MV-4-11 (cell line): ENCODE measurements around the gene KLHL29.

Experiments
- DNase-seq: peaks from one replicate; lab custom pipeline; 2025; lab: John Stamatoyannopoulos, UW

The KLHL29 gene

GRCh38 chr2:23399674-23400261 is 14.8 kb downstream of the KLHL29 start:
- peak; percentile 58 for DNase-seq

GRCh38 chr2:23400703-23401102 is 15.7 kb downstream of the KLHL29 start:
- DNase-seq = no peak

DNA sequence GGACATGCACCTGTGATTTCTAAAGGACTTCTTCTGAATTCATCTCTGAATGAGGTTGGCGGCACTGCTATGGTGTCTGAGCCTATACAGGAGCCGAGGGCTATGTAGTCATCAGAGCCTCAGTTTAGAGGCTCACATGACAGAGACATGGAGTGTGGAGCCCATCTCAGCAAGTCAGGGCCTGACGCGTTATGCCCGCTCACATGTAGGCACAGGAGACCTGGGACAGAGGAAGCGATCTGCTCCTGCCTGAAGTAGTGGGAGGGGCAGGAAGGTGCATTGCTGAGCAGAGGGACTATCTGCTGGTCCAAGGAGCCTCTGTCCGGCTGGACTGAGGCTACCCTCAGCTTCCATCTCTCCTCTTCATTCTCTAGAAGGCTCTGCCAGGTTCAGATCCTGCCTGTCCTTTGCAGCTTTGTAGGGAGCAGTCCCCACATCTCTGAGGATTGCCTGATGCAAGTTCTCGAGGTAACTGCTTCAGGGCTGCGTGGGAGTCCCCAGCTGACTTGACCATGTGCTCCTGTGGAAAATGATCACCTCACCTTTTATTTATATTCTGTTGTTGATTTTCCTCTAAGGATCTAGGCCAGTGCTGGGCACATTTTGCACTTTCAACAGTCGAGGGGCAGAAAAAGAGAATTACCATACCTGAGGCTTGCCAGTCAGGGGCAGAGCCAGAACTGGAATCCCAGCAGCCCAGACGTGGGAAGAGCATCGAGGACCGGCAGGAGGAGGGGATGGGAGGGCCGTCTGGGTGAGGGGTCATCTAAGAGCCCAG is 16.6 kb downstream of the KLHL29 start:
- no peak for DNase-seq

- DNase-seq = no peak
These were observed 17.3 kb downstream of the KLHL29 start for GRCh38 chr2:23402205-23402740.

DNA sequence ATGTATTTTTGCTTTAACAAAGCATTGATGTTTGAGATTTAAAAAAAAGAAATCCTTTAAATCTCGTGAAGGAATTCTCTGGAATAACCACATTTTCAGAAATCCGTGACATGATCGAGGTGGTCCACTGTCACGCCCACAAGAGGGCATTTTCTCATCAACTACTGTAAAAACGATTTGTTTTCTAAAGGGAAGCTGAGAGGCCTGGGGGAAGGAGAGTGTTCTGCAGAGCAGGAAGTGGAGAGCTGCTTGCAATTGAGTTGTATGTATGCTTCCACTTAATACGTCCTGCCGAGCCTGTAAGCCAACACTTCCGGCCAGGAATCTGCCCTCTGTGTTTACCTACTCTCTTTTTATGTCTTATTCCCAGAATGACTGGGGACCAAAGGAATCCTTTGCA is 19.4 kb downstream of the KLHL29 start:
- DNase-seq = peak; percentile 77

GRCh38 chr2:23409248-23409647 is 24.3 kb downstream of the KLHL29 start:
- no peak for DNase-seq

DNA sequence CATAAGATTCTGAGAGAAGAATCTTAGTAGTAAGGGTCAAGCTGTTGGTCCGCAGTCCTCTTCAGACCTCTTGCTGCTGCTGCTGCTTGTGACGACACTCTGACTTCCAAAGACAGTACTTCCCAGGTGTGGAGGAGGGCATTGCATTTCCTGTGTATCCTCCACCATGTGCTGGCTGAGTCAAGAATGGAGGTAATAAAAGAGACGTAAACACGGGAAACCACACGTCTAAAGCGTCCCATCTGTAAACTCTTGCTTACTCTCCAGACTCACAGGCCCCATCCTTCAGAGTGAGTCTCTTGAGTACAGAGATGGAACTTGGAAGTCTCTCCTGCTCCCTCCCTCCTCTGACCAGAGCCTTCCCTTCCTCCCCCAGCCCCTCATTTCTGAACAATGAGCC is 25.6 kb downstream of the KLHL29 start:
- no peak for DNase-seq

GRCh38 chr2:23411752-23412431 is 26.9 kb downstream of the KLHL29 start:
- no peak for DNase-seq

- no peak for DNase-seq
These were observed 27.7 kb downstream of the KLHL29 start for GRCh38 chr2:23412556-23413155.

GRCh38 chr2:23413641-23414040 is 28.7 kb downstream of the KLHL29 start:
- no peak for DNase-seq

DNA sequence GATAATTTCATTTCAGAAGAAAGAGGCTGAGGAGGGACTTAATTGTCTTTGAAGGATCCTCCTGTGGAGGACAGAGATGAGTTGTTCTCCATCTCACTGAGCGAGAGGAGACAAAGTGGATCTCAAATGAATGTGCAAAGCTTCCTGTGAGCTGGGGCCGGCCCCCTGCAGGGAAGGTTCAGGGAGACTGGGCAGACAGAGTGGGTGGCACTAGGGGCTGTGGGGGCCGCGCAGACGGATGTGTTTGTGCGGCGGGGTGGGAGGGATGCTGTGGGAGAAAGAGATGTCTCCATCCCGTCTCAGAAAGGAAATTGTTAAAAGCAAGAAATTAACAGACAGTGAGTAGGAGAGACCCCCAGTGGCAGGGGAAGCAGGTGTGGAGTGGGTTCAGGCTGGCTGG is 29.1 kb downstream of the KLHL29 start:
- DNase-seq = no peak

- DNase-seq = no peak
These were observed 29.9 kb downstream of the KLHL29 start for GRCh38 chr2:23414871-23415270.

DNA sequence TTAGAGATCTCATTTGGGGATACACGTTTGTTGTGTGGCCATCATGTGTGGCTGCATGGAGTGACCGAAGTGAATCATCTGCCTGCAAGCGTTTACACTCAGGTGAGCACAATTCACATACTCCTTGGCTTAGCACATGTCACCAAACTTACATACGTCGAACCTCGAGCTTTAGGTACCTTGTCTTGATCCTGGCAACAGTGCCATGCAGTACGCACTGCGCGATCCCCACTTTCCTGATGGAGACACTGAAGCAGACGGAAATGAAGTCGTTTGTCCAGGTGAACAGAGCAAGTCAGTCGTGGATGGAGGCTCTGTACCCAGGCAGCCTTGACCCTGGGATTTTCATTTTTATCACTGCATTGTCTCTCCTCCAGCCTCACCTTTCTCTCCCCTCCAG is 32.3 kb downstream of the KLHL29 start:
- DNase-seq = no peak

DNA sequence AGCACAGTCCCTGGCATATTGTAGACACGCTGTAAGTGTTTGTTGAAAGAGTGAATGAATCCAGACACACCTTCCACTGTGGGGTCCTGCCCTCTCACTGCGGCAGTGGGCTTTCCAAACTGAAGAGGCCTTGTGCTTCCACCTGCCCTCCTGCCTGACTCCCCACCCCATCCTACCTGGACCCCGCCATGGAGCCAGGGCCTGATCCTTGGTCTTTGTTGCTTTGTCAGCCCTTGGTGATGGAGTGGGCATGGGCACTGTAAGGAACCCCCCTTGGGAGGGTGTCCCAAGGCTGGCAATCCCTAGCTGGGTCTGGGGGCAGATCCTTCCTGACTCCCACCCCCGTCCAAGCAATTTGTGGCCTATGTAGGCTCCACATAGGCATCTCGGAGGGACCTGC is 33.1 kb downstream of the KLHL29 start:
- no peak for DNase-seq

GRCh38 chr2:23418461-23418911 is 33.5 kb downstream of the KLHL29 start:
- peak; percentile 45 for DNase-seq

DNA sequence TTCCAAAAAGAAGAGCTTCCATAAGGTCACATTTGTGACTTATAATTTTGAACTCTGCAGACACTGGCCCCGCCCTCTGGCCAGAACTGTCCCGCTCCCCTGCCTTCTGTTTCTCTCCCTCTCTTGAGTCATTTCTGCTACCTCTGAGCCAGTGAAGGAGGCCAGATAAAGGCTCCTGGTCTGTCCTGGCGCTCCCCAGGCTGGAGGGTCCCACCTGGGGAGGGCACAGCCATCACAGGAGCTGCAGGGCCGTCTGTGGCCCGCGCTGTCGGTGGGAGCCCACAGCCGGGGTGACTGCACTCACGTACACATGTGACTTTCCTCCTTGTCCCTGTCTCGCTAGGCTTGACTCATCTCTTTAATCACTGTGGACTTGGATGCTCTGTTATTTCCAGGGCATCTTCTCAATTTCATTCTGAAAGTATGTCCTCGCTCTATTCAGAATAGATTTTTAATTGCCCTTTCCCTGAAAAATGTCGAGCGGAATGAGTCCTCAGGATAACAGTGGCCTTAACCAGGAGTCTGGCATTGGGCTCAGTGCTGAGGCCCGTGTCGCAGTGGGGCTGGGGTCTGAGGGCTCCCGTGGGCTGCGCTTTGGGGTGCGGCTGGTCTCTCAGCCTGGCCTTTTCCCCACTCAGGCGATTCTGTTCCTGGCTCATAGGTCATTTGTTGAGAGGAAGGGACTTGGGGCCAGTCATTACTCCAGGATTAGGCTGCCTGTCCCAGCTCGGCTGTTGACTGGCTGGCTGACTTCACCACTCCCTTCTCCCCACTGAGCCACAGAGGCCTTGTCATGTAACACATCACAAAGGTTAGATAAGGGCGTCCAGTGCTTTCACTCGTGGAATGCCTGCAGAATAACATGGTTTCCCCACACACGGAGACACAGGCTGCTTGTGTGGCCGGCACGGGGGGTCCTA is 34.5 kb downstream of the KLHL29 start:
- DNase-seq = no peak

DNA sequence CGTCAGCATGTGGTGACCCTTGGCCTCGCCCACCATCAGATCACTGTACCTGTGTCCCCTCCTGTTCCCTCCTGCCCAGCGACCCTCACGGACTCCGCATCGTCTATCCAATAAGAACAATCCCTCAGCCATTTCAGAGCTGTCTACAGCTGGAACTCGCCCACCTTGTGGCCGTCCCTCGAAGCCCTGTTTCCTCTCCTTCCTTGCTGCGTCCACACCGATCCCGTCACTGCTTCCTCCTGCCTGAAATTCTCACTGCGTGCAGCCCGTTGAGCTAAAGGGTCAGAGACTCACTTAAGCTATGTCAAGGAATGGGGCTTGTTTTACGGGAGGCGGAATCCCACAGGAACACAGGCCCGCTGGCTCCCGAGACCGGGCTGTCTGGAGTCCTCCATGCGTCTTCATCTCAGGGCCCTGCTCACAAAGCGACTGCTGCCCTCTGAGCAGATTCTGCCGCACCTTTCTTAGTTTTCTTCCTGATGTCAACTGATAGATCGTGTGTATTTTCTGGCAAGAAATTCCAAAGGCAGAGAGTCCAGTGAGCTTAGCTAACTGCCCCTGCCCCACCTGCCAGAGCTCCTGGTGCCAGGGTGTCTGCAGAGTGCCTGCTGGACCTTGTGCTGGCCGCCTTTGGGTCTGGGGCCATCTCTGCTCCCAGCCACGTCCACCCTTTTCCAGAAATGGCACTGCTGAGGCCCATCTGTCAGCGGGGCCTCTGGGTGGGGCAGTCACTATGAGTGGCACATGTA is 35.3 kb downstream of the KLHL29 start:
- no peak for DNase-seq

DNA sequence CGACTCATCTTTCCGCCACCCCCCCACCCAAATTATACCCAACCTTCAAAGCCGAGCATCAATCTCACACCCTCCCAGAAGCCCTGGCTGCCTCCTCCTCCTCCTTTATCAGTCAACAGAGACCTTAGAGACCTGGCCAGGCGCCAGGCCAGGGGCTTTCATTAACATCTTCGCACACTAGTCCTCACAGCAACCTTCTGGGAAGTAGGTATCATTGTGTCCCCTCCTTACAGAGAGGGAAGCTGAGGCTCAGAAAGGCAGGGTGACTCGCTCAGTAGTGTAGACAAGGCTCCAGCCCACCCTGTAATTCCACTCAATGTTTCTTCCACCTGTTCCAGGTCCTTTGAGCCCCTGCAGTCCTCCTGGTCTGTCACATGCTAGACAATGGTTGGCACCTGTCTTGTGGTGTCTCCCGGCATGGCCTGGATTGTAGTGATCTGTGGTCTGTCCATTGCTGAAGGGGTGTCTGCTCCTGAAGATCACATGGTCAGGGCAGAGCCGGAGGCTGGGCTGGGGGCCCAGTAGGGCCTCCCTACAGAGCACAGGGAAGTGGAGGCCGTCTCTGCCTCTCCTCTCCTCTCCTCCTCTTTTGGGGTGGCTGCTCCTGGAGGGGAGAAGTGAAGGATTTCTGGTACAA is 36.0 kb downstream of the KLHL29 start:
- DNase-seq = no peak

DNA sequence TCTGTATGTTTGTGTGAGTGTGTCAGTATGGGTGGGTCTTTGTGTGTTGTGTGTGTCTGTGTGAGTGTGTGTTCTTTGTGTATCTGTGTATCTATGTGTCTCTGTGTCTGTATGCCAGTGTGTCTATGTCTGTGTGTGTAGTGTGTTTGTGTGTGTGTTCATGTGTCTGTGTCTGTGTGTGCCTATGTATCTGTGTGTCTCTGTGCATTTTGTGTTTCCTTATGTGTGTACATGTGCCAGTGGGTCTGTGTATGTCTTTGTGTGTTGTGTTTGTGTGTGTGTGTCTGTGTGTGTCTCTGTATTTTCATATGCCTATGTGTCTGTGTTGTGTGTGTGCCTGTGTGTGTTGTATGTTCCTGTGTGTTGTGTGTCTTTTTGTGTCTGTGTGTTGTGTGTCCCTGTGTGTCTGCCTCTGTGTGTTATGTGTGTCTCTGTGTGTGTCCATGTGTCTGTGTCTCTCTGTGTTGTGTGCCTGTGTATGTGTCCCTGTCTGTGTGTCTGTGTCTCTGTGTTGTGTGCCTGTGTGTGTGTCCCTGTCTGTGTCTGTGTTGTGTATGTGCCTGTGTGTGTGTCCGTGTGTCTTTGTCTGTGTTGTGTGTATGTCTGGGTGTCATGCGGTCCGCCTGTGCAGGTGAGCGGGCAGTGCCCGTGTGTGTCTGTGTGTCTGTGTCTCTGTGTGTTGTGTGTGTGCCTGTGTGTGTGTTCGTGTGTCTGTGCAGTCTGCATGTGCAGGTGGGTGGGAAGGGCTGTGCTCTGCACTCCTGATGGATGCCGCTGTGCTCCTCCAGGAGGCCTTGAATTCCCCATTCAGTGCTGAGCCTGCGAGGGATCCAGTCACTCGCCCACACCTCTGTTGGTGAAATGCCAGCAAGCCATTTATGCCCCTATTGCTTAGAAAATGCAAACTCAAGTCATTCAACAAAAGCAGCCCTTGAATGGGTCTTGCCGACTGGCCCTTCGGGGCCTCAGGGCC is 37.4 kb downstream of the KLHL29 start:
- no peak for DNase-seq
